Upper lobe of left lung (tissue), 6 donors: Measurements from ENCODE around the gene FLYWCH2. TPM values are rescaled to one million over a fixed set of nuclear protein-coding genes. Genes with fewer than 3 reads are reported as not detected.

Experiments
- ATAC-seq, 2 donors: fragments of 200-7000 bp; cut with Tn5 transposase; one replicate each; pipeline ENCODE4 v1.9.1; 2022; ENCODE audit warnings: mild to moderate bottlenecking in 2 of 2, moderate library complexity in 2 of 2; ENCODE audit not compliant: low FRiP score in 2 of 2
- DNase-seq, 2 donors: peaks; one replicate each; pipeline ENCODE4 v3.0.0-alpha.2; 2019 to 2020
- H3K27ac ChIP-seq, 4 donors: fragments of 200-600 bp; sonication (generic); one replicate each; pipeline ENCODE4 v1.5.1; 2016 to 2019
- H3K27me3 ChIP-seq, 4 donors: fragments of 200-600 bp; sonication (generic); one replicate each; pipeline ENCODE4 v1.5.1; 2017 to 2019
- H3K36me3 ChIP-seq, 4 donors: fragments of 200-600 bp; sonication (generic); one replicate each; pipeline ENCODE4 v1.5.1; 2016 to 2019
- H3K4me1 ChIP-seq, 4 donors: fragments of 200-600 bp; sonication (generic); one replicate each; pipeline ENCODE4 v1.5.1; 2018 to 2019
- H3K4me3 ChIP-seq, 4 donors: fragments of 200-600 bp; sonication (generic); one replicate each; pipeline ENCODE4 v1.5.1; 2017 to 2019; ENCODE audit warnings: mild to moderate bottlenecking in 2 of 4, moderate library complexity in 1 of 4
- H3K9me3 ChIP-seq, 4 donors: fragments of 200-600 bp; sonication (generic); one replicate each; pipeline ENCODE4 v1.5.1; 2018 to 2019
- EP300 ChIP-seq, 4 donors: sonication (generic); formaldehyde crosslinking; IDR thresholded peaks; one replicate each; pipeline ENCODE4 v1.5.1; 2017; ENCODE audit warnings: antibody characterized with exemption in 4 of 4, control low read depth in 2 of 4
- POLR2A ChIP-seq, 4 donors: fragments of 450-650 bp; IDR thresholded peaks; one replicate each; pipeline ENCODE4 v1.5.1; 2016 to 2017; ENCODE audit warnings: antibody characterized with exemption in 4 of 4, mild to moderate bottlenecking in 2 of 4
- POLR2AphosphoS5 ChIP-seq, 2 donors: sonication (generic); formaldehyde crosslinking; IDR thresholded peaks; one replicate each; pipeline ENCODE4 v1.5.1; 2017; ENCODE audit warnings: antibody characterized with exemption in 2 of 2
- WGBS, 2 donors: methylation state at CpG; one replicate each; pipeline ENCODE4 v1.1.5; 2017 to 2018; 5-methylcytosine and 5-hydroxymethylcytosine counted together
- total RNA-seq, 6 donors: library from RNA; depleted of rRNA in 4 of 6; stranded (reverse); fragments of >200 nt in 4 of 6; gene quantifications; one replicate each; pipeline versions ENCODE4 v1.1.0 to v1.2.1, GENCODE V29; 2016 to 2021
- TF ChIP-seq, protein P1 (sequence below), 6 experiments: fragments of 450-650 bp in 4 of 6; fragments of 200-600 bp in 2 of 6; sonication (generic) in 2 of 6; IDR thresholded peaks; one replicate each; pipeline ENCODE4 v1.5.1; 2016 to 2019; ENCODE audit warnings: antibody characterized with exemption in 6 of 6
- donor health status: DM: no; HTN: no; CAD: no; lungs with moderate emphysema.
- donor health status: DM: no; HTN: yes; CAD: no; lungs with severe emphysema.

Gene FLYWCH2
- total RNA-seq, 6 donors from 2014 or later = 31.2 to 70.1 (median 39.7) TPM

DNA sequence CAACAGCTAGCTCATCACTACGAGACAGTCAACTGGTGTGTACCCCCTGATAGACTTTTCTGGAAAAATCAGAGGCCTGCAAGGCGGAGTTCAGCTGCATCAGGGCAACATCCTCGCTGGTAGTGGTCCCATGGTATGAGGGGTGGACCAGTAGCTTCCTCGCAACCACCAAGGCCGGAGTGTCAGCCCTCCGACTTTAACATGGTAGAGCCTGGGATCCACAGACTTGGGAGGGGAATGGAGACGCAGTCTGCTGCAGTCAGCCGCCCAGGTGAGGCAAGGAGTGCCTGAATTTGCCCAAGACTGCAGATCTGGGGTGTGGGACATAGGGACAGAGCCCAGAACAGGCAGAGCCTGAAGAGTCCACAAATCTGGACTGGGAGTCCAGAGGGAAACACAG is 39.5 kb upstream of the FLYWCH2 start:
- ATAC-seq (no peak), DNase-seq (no peak)
- TF ChIP-seq POLR2A (IDR thresholded peaks at IDR 0.05) (no peak), EP300 (IDR thresholded peaks at IDR 0.05) (no peak), POLR2AphosphoS5 (IDR thresholded peaks at IDR 0.05) (no peak)
- TF ChIP-seq, protein P1, sequence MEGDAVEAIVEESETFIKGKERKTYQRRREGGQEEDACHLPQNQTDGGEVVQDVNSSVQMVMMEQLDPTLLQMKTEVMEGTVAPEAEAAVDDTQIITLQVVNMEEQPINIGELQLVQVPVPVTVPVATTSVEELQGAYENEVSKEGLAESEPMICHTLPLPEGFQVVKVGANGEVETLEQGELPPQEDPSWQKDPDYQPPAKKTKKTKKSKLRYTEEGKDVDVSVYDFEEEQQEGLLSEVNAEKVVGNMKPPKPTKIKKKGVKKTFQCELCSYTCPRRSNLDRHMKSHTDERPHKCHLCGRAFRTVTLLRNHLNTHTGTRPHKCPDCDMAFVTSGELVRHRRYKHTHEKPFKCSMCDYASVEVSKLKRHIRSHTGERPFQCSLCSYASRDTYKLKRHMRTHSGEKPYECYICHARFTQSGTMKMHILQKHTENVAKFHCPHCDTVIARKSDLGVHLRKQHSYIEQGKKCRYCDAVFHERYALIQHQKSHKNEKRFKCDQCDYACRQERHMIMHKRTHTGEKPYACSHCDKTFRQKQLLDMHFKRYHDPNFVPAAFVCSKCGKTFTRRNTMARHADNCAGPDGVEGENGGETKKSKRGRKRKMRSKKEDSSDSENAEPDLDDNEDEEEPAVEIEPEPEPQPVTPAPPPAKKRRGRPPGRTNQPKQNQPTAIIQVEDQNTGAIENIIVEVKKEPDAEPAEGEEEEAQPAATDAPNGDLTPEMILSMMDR (IDR thresholded peaks at IDR 0.05) = no peak

DNA sequence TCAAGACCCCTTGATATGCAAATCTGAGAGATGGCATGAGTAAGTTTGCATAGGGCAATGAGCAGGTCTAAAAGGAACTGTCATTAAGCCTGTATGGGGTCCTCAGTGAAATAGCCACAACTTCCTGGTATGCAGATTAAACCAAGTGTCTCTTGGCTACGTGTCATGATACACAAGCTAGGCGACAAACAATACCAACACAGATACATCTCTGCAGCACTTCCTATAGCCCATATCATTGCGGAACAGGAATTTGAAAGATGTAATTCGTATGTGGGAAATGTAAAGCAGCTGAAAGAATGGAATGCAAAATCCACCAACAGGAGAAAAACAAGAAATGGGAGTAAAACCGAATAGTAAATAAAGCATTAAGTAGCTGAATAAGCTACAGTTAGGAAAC is 37.9 kb upstream of the FLYWCH2 start:
- H3K4me3 ChIP-seq = no peak overlapping the region
- no peaks in the 10 kb centered on the region for H3K27me3 ChIP-seq
- H3K27ac ChIP-seq = no peak overlapping the region
- H3K4me1 ChIP-seq = peaks cover 12 to 20% (median 15%) of the 10 kb centered on the region in 4 donors
- no peaks in the 10 kb centered on the region for H3K9me3 ChIP-seq
- H3K36me3 ChIP-seq = no peaks in the 10 kb centered on the region
- 66 to 68% methylated on average over 5 of the region's 5 CpGs for WGBS, 2 donors
- DNase-seq (no peak), ATAC-seq (no peak)
- TF ChIP-seq POLR2A (IDR thresholded peaks at IDR 0.05) (no peak), EP300 (IDR thresholded peaks at IDR 0.05) (no peak), POLR2AphosphoS5 (IDR thresholded peaks at IDR 0.05) (no peak)
- TF ChIP-seq, protein P1 (IDR thresholded peaks at IDR 0.05) = no peak

More for the DNA sequence above, 39.5 kb upstream of the FLYWCH2 start:
- no peak overlapping the region for H3K27ac ChIP-seq
- H3K4me1 ChIP-seq = peaks cover 12 to 26% (median 17%) of the 10 kb centered on the region in 4 donors
- H3K27me3 ChIP-seq = no peaks in the 10 kb centered on the region
- H3K9me3 ChIP-seq = no peaks in the 10 kb centered on the region
- WGBS, 2 donors = 90 to 93% methylated on average over 8 of the region's 8 CpGs
- no peak overlapping the region for H3K4me3 ChIP-seq
- no peaks in the 10 kb centered on the region for H3K36me3 ChIP-seq

DNA sequence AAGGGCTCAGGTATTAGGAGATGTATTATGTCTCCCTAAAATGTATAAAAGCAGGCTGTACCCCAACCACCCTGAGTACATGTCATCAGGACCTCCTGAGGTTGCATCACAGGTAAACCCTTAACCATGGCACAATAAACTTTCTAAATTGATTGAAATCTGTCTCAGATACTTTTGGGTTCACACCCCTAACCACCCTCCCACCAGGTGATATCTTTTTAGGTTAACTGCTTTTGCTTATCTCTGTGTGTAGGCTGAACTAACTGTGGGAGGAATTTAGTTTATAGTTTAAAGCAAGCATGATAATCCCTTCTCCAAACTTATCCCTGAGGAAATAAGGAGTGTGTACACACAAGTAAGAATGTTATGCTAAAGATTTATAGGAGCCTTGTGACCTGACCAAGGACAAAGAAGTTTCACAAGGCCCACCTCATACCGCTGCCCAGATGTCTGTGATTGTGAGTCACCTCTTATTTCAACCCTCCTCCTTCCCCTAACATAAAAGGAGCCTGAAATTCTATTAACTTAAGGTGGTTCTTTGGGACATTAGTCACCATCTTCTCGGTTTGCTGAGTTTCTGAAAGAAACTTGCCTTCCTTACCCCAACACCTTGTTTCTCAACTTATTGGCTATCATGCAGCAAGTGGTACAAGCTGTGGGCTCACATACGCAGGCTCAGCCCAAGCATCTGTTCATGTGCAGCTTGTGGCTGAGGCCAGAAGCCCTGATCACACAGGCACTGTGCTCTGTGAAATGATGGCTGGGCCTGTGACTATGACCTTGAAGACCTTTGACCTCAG is 36.3 kb upstream of the FLYWCH2 start:
- no peak for TF ChIP-seq POLR2AphosphoS5 (IDR thresholded peaks at IDR 0.05)
- TF ChIP-seq, protein P1 (IDR thresholded peaks at IDR 0.05) = no peak
- TF ChIP-seq EP300 (IDR thresholded peaks at IDR 0.05) = no peak
- TF ChIP-seq POLR2A (IDR thresholded peaks at IDR 0.05) = no peak

DNA sequence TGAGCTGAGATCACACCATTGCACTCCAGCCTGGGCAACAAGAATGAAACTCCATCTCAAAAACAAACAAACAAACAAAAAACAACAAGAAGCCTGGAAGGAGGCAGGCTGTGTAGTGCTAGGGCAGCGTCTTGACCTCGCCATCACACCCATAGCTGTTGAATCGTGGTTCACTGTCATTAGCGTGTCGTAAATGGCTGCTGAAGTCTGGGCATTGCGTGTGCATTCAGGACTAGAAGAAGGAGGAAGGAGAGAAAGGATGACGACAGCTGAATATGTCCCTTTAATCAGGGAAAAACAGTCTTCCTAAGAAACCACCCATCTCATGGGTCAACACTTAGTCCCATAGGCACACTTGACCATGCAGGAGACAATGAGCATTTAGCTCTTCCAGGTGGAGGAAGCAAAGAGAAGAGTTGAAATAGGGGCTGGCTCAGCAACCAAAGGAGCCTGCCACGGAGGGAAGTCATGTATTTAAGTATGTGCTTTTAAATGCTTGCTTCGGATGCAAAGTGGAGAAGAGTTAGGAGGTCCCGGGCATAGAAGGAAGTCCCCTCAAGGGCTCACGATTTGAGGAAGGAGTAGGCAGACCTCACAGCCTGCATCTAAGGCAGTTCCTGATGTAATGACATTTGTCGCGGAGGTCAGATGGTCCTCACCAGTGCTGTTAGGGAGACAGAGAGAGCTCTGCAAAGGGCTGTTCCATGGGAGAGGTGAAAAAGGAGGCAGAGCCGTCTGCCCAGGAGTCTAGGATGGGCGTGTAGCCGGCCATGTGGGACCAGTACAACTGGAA is 33.9 kb upstream of the FLYWCH2 start:
- H3K4me3 ChIP-seq = no peak overlapping the region
- H3K9me3 ChIP-seq = peaks cover 0 to 5% (median under 1%) of the 10 kb centered on the region in 4 donors
- WGBS, 2 donors = 71 to 81% methylated on average over 16 of the region's 16 CpGs
- H3K27ac ChIP-seq = no peak overlapping the region
- H3K4me1 ChIP-seq = no peaks in the 10 kb centered on the region
- H3K27me3 ChIP-seq = no peaks in the 10 kb centered on the region
- ATAC-seq (no peak), DNase-seq (no peak)
- peaks cover 0 to 6% (median 0%) of the 10 kb centered on the region in 4 donors for H3K36me3 ChIP-seq
- TF ChIP-seq, protein P1 (IDR thresholded peaks at IDR 0.05) = no peak
- no peak for TF ChIP-seq POLR2A (IDR thresholded peaks at IDR 0.05)
- TF ChIP-seq EP300 (IDR thresholded peaks at IDR 0.05) = no peak
- no peak for TF ChIP-seq POLR2AphosphoS5 (IDR thresholded peaks at IDR 0.05)

More for the DNA sequence above, 36.3 kb upstream of the FLYWCH2 start:
- Histone ChIP-seq H3K27me3 (no peaks in the 10 kb centered on the region), H3K36me3 (no peaks in the 10 kb centered on the region), H3K9me3 (no peaks in the 10 kb centered on the region), H3K27ac (no peak overlapping the region), H3K4me1 (peaks cover 9 to 11% (median 10%) of the 10 kb centered on the region in 4 donors), H3K4me3 (no peak overlapping the region)
- ATAC-seq (no peak), DNase-seq (no peak)
- WGBS, 2 donors = 61 to 68% methylated on average over 3 of the region's 3 CpGs
